Measurements from ENCODE around the gene DMBX1. TPM values are rescaled to one million over a fixed set of nuclear protein-coding genes. Genes with fewer than 3 reads are reported as not detected.

Gene DMBX1
- total RNA-seq, 4 donors from 2014 or later, result not detected

- no peak for DNase-seq
- in situ Hi-C loops (cut with MboI; ENCODE audit: low pct_ligation_motif_present in 1 of 4, low pct_unique_long_range_greater_than_20kb in 1 of 4, low sequenced_read_pairs in 3 of 4), result loop anchor here in 3 of 4 donors (5.0 to 10.0 kb wide), 3 partner anchors 51 to 84 kb away; no protein-coding TSS in a partner anchor
- no peaks in the 10 kb centered on the region for H3K36me3 ChIP-seq
- no peak overlapping the region for H3K27ac ChIP-seq
- peaks cover 0 to 16% (median 6%) of the 10 kb centered on the region in 4 donors for H3K4me1 ChIP-seq
- no peaks in the 10 kb centered on the region for H3K9me3 ChIP-seq
- 40% methylated on average over 11 of the region's 11 CpGs; no CpG with 5 or more reads in 1 of the 2 donors for WGBS, 2 donors (ENCODE audit: low coverage in 1 of 2)
- intact Hi-C loops (cut with DNase I; ENCODE audit: low total_unique reads), result loop anchor here (1.0 to 5.0 kb wide), 2 partner anchors 82 to 121 kb away; no protein-coding TSS in a partner anchor
- H3K4me3 ChIP-seq, result no peak overlapping the region
- TF ChIP-seq CTCF (IDR thresholded peaks at IDR 0.05), result peak in 2 of 5 experiments; percentile 10 to 16
- TF ChIP-seq EP300 (IDR thresholded peaks at IDR 0.05; ENCODE audit: low read depth), result no peak
- H3K27me3 ChIP-seq, result peaks cover 49% of the 10 kb centered on the region
Measured at GRCh38 chr1:46528297-46528955, 38.8 kb downstream of the DMBX1 start.

GRCh38 chr1:46529031-46529630, 39.5 kb downstream of the DMBX1 start:
- no peaks in the 10 kb centered on the region for H3K9me3 ChIP-seq
- intact Hi-C loops (cut with DNase I; ENCODE audit: low total_unique reads) (loop anchor here (5.0 kb wide), 1 partner anchor 122 kb away; no protein-coding TSS in a partner anchor), in situ Hi-C loops (cut with MboI; ENCODE audit: low pct_ligation_motif_present in 1 of 4, low pct_unique_long_range_greater_than_20kb in 1 of 4, low sequenced_read_pairs in 3 of 4) (loop anchor here in 3 of 4 donors (5.0 to 10.0 kb wide), 3 partner anchors 52 to 84 kb away; no protein-coding TSS in a partner anchor)
- H3K36me3 ChIP-seq, result no peaks in the 10 kb centered on the region
- H3K4me1 ChIP-seq, result peaks cover 0 to 20% (median 8%) of the 10 kb centered on the region in 4 donors
- WGBS, 2 donors (ENCODE audit: low coverage in 1 of 2), result 42 to 64% methylated on average over 4 of the region's 4 CpGs
- TF ChIP-seq EP300 (IDR thresholded peaks at IDR 0.05; ENCODE audit: low read depth), result no peak
- TF ChIP-seq POLR2A (IDR thresholded peaks at IDR 0.05), result no peak
- no peak for TF ChIP-seq CTCF (IDR thresholded peaks at IDR 0.05)
- no peak for TF ChIP-seq POLR2AphosphoS5 (IDR thresholded peaks at IDR 0.05)
- no peak overlapping the region for H3K27ac ChIP-seq
- no peak overlapping the region for H3K4me3 ChIP-seq
- peaks cover 54% of the 10 kb centered on the region for H3K27me3 ChIP-seq
- DNase-seq, result no peak

GRCh38 chr1:46530311-46530710, 40.7 kb downstream of the DMBX1 start:
- no peaks in the 10 kb centered on the region for H3K36me3 ChIP-seq
- no peaks in the 10 kb centered on the region for H3K9me3 ChIP-seq
- H3K27ac ChIP-seq, result no peak overlapping the region
- intact Hi-C loops (cut with DNase I; ENCODE audit: low total_unique reads), result loop anchor here (5.0 kb wide), 1 partner anchor 197 kb away; no protein-coding TSS in a partner anchor
- H3K4me3 ChIP-seq, result no peak overlapping the region
- no peak for DNase-seq
- peaks cover 58% of the 10 kb centered on the region for H3K27me3 ChIP-seq
- no peak for TF ChIP-seq POLR2AphosphoS5 (IDR thresholded peaks at IDR 0.05)
- no peak for TF ChIP-seq EP300 (IDR thresholded peaks at IDR 0.05; ENCODE audit: low read depth)
- TF ChIP-seq POLR2A (IDR thresholded peaks at IDR 0.05), result no peak
- no peak for TF ChIP-seq CTCF (IDR thresholded peaks at IDR 0.05)
- WGBS, 2 donors (ENCODE audit: low coverage in 1 of 2), result 54% methylated on average over 3 of the region's 3 CpGs; no CpG with 5 or more reads in 1 of the 2 donors
- peaks cover 0 to 20% (median 8%) of the 10 kb centered on the region in 4 donors for H3K4me1 ChIP-seq
- in situ Hi-C loops (cut with MboI; ENCODE audit: low pct_ligation_motif_present in 1 of 4, low pct_unique_long_range_greater_than_20kb in 1 of 4, low sequenced_read_pairs in 3 of 4), result loop anchor here in 1 of 4 donors (10.0 kb wide), 1 partner anchor 194 kb away; no protein-coding TSS in a partner anchor

- Histone ChIP-seq H3K36me3 (no peaks in the 10 kb centered on the region), H3K9me3 (no peaks in the 10 kb centered on the region), H3K27me3 (peaks cover 63% of the 10 kb centered on the region), H3K4me1 (peaks cover 0 to 20% (median 8%) of the 10 kb centered on the region in 4 donors), H3K4me3 (no peak overlapping the region), H3K27ac (no peak overlapping the region)
- 51% methylated on average over 6 of the region's 6 CpGs; no CpG with 5 or more reads in 1 of the 2 donors for WGBS, 2 donors (ENCODE audit: low coverage in 1 of 2)
- no peak for DNase-seq
- intact Hi-C loops (cut with DNase I; ENCODE audit: low total_unique reads) (loop anchor here (5.0 kb wide), 1 partner anchor 196 kb away; no protein-coding TSS in a partner anchor), in situ Hi-C loops (cut with MboI; ENCODE audit: low pct_ligation_motif_present in 1 of 4, low pct_unique_long_range_greater_than_20kb in 1 of 4, low sequenced_read_pairs in 3 of 4) (loop anchor here in 1 of 4 donors (10.0 kb wide), 1 partner anchor 194 kb away; no protein-coding TSS in a partner anchor)
- TF ChIP-seq CTCF (IDR thresholded peaks at IDR 0.05) (peak in 1 of 5 experiments; percentile 21), POLR2A (IDR thresholded peaks at IDR 0.05) (no peak)
Measured at GRCh38 chr1:46530791-46531409, 41.3 kb downstream of the DMBX1 start.
